K562 (cell line): Measurements from ENCODE around the gene TLCD4. TPM values are rescaled to one million over a fixed set of nuclear protein-coding genes. Genes with fewer than 3 reads are reported as not detected.

ENCODE experiments used
- JUND ChIP-seq, 2 experiments: IDR thresholded peaks; 2 replicates in 1 of 2; 3 replicates in 1 of 2; pipeline ENCODE4 v1.6.1; 2011; ENCODE audit warnings: borderline replicate concordance in 2 of 2, low read depth in 2 of 2, low read length in 2 of 2, improper control_type of control experiment in 1 of 2, missing biosample characterization in 1 of 2, missing genetic modification characterization in 1 of 2, missing genetic modification reagents in 1 of 2
- PHB2 ChIP-seq: fragments of 450-650 bp; IDR thresholded peaks from 2 replicates; pipeline ENCODE4 v1.6.1; 2017; ENCODE audit warnings: low read depth
- RAD21 ChIP-seq, 2 experiments: fragments of 250-450 bp in 1 of 2; fragments of 450-650 bp in 1 of 2; sonication (Bioruptor Pico) in 1 of 2; formaldehyde crosslinking in 1 of 2; IDR thresholded peaks in 1 of 2; conservative IDR thresholded peaks in 1 of 2; 2 replicates each; pipeline versions ENCODE4 v1.4.0 to v1.8.0; 2020 to 2022; ENCODE audit warnings: mild to moderate bottlenecking in 2 of 2, moderate library complexity in 1 of 2
- SAFB2 ChIP-seq: fragments of 200-400 bp; formaldehyde crosslinking; IDR thresholded peaks from 2 replicates; pipeline ENCODE4 v1.6.1; 2018; ENCODE audit warnings: borderline replicate concordance, low read length, low read depth, moderate library complexity; ENCODE audit not compliant: severe bottlenecking
- SP1 ChIP-seq: sonication (generic); formaldehyde crosslinking; IDR thresholded peaks from 2 replicates; pipeline ENCODE4 v1.8.1; 2022; ENCODE audit warnings: mild to moderate bottlenecking, missing genetic modification reagents
- TBP ChIP-seq: optimal IDR thresholded peaks from 2 replicates; pipeline ENCODE3; 2011; ENCODE audit warnings: low read depth, low read length, improper control_type of control experiment
- ZNF253 ChIP-seq: fragments of 250-450 bp; sonication (Bioruptor Pico); conservative IDR thresholded peaks from 2 replicates; pipeline ENCODE4 v1.6.1; 2021; ENCODE audit warnings: mild to moderate bottlenecking
- ZNF274 ChIP-seq: IDR thresholded peaks from 2 replicates; pipeline ENCODE4 v1.6.1; 2011; ENCODE audit warnings: low read depth, mild to moderate bottlenecking, low read length, moderate library complexity, borderline replicate concordance
- ZNF282 ChIP-seq: sonication (generic); formaldehyde crosslinking; IDR thresholded peaks from 2 replicates; pipeline ENCODE4 v1.8.1; 2023; ENCODE audit warnings: missing genetic modification reagents
- ZNF398 ChIP-seq: fragments of 250-450 bp; sonication (Bioruptor Pico); IDR thresholded peaks from 2 replicates; pipeline ENCODE4 v1.8.0; 2021; ENCODE audit warnings: moderate library complexity, mild to moderate bottlenecking, inconsistent platforms
- ZNF707 ChIP-seq: fragments of 250-450 bp; sonication (Bioruptor Pico); conservative IDR thresholded peaks from 2 replicates; pipeline ENCODE4 v1.8.0; 2022; ENCODE audit warnings: inconsistent platforms, mild to moderate bottlenecking, moderate library complexity
- polyA plus RNA-seq, 8 experiments: library from polyadenylated mRNA; depleted of rRNA in 4 of 8; stranded (reverse) in 5 of 8; unstranded in 3 of 8; fragments of >200 nt; fragmentation: Nextera tagmentation in 2 of 8; fragmentation: Illumina TruSeq in 1 of 8; extraction: Ambion mirVana in 2 of 8; extraction: Trizol in 1 of 8; gene quantifications; 2 replicates each; pipeline versions ENCODE4 v1.2.1 to v1.2.3, GENCODE V29; 2011 to 2014; ENCODE audit warnings: inconsistent platforms in 1 of 8, missing spikeins in 1 of 8
- total RNA-seq, 7 experiments: library from RNA; depleted of rRNA in 6 of 7; stranded (reverse); fragments of >200 nt in 6 of 7; fragmentation: Illumina TruSeq in 2 of 7; extraction: Trizol in 2 of 7; gene quantifications; 2 replicates each; pipeline versions ENCODE4 v1.2.1 to v1.2.3, GENCODE V29; 2011 to 2021; ENCODE audit warnings: low replicate concordance in 1 of 7
- TF ChIP-seq, protein P1 (sequence below), 2 experiments: fragments of 450-650 bp; IDR thresholded peaks; 2 replicates each; pipeline ENCODE4 v1.6.1; 2016; ENCODE audit warnings: mild to moderate bottlenecking in 2 of 2, borderline replicate concordance in 1 of 2, low read depth in 1 of 2, moderate library complexity in 1 of 2
- TF ChIP-seq, protein P2 (sequence below): fragments of 250-450 bp; sonication (Bioruptor Pico); IDR thresholded peaks from 2 replicates; pipeline ENCODE4 v1.5.1; 2021; ENCODE audit warnings: mild to moderate bottlenecking

Gene TLCD4
- total and polyA plus RNA-seq, 9 of the 15 experiments (the other 6 are each of a cell fraction or from before 2014, with no cell fraction given), result 3.5 to 19.8 (median 7.6) TPM

DNA sequence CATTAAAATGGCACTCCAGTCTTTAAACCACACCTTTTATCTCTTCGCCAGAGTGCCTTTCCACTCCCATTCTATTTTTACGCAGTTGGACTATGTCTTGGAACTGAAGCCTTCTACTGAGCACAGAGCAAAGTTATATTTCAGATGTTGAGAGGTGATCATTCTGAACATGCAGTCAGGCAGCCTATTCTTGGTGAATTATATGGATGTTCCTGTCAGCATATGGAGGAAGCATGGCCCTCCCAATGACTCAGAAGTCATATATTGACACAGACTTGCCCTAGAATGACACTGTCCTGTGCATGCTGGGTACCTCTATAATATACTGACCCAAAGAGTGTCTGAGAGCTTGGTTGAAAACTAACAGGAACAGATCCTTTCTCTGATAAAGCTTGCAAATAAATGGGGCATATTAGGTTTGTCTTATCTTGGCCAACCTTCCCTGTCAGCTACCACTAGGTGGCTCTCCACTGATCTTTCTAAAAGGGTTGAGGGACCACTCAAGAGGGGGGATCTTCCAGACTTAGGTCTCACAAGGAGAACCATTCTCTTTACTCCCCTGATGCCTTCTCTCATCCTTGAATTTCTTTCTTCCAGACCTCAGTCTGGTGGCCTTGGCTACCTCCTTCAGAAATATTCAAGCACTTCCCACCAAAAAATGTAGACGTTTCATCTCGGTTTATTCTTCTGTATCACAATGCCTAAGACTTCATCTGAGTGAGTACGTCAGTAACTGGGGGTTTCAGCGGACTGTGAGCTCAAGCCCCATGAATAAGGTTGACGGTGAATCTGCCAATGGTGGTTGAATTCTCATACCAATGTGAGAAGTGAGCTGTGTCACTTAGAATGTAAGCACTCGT, 32.6 kb upstream of the TLCD4 start (continued):
- TF ChIP-seq, protein P1, sequence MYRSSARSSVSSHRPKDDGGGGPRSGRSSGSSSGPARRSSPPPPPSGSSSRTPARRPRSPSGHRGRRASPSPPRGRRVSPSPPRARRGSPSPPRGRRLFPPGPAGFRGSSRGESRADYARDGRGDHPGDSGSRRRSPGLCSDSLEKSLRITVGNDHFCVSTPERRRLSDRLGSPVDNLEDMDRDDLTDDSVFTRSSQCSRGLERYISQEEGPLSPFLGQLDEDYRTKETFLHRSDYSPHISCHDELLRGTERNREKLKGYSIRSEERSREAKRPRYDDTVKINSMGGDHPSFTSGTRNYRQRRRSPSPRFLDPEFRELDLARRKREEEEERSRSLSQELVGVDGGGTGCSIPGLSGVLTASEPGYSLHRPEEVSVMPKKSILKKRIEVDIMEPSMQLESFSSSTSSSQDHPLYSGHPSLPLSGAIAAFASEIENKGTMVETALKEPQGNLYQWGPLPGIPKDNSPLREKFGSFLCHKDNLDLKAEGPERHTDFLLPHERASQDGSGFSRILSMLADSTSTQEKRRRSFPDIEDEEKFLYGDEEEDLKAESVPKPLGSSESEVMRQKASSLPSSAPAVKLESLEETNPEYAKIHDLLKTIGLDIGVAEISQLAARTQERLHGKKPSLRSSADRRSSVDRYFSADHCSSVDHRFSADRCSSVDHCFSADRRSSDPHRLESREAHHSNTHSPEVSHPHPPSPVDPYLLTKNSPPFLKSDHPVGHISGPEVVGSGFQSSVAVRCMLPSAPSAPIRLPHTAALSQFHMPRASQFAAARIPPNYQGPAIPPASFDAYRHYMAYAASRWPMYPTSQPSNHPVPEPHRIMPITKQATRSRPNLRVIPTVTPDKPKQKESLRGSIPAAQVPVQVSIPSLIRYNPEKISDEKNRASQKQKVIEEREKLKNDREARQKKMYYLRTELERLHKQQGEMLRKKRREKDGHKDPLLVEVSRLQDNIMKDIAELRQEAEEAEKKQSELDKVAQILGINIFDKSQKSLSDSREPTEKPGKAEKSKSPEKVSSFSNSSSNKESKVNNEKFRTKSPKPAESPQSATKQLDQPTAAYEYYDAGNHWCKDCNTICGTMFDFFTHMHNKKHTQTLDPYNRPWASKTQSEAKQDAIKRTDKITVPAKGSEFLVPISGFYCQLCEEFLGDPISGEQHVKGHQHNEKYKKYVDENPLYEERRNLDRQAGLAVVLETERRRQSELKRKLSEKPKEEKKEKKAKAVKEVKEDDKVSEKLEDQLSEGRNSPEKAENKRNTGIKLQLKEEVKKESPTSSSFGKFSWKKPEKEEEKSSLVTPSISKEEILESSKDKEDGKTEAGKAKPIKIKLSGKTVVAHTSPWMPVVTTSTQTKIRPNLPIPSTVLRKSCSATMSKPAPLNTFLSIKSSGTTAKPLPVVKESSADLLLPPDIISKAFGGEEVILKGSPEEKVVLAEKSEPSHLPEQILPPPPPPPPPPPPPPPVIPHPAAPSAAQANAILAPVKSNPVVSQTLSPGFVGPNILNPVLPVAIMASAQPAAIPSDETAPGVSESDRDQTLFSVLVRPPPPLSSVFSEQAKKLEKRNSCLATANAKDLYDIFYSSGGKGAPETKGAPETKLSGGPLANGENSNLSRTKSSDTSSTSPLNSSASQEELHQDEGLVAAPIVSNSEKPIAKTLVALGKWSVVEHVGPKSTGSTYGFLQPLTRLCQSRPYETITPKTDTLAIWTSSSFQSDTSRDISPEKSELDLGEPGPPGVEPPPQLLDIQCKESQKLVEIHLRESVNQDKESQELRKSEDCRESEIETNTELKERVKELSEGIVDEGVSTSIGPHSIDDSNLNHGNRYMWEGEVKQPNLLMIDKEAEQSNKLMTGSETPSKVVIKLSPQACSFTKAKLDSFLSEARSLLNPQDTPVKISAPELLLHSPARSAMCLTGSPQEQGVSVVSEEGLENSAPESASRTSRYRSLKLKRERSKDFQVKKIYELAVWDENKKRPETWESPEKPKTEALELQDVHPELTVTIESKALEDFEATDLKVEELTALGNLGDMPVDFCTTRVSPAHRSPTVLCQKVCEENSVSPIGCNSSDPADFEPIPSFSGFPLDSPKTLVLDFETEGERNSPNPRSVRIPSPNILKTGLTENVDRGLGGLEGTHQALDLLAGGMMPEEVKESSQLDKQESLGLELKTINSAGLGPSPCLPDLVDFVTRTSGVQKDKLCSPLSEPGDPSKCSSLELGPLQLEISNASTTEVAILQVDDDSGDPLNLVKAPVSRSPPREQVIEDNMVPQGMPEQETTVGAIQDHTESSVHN (IDR thresholded peaks at IDR 0.05; ENCODE audit: borderline replicate concordance in 1 of 2, low read depth in 1 of 2), result no peak
- TF ChIP-seq SAFB2, result no peak
- TF ChIP-seq RAD21 (CRISPR knock-in tag; conservative IDR thresholded peaks at IDR 0.05 in 1 of 2, IDR thresholded peaks at IDR 0.05 in 1 of 2), result peak; percentile 58 to 69
- TF ChIP-seq ZNF398 (CRISPR knock-in tag), result peak; percentile 56; the same call in 1 of the 2 replicates
- TF ChIP-seq ZNF274, result no peak
- TF ChIP-seq SP1 (CRISPR knock-in tag), result no peak
- peak; percentile 11 for TF ChIP-seq TBP
- TF ChIP-seq ZNF253 (CRISPR knock-in tag), result no peak
- TF ChIP-seq PHB2, result no peak
- TF ChIP-seq, protein P2, sequence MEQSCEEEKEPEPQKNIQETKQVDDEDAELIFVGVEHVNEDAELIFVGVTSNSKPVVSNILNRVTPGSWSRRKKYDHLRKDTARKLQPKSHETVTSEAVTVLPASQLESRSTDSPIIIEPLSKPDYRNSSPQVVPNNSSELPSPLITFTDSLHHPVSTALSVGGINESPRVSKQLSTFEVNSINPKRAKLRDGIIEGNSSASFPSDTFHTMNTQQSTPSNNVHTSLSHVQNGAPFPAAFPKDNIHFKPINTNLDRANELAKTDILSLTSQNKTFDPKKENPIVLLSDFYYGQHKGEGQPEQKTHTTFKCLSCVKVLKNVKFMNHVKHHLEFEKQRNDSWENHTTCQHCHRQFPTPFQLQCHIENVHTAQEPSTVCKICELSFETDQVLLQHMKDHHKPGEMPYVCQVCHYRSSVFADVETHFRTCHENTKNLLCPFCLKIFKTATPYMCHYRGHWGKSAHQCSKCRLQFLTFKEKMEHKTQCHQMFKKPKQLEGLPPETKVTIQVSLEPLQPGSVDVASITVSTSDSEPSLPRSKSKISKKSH (CRISPR knock-in tag), result no peak
- no peak for TF ChIP-seq ZNF282 (CRISPR knock-in tag)
- no peak for TF ChIP-seq ZNF707
- TF ChIP-seq JUND (IDR thresholded peaks at IDR 0.05; ENCODE audit: borderline replicate concordance, low read depth, low read length), result peak; percentile 63; the same call in 1 of the 2 replicates
- peak; percentile 79; the same call in 2 of the 3 replicates for TF ChIP-seq JUND (tag; IDR thresholded peaks at IDR 0.05; ENCODE audit: borderline replicate concordance, low read depth, low read length)
